Gastrocnemius medialis (tissue), 4 donors: ENCODE measurements around the gene RAB7A. TPM values are rescaled to one million over a fixed set of nuclear protein-coding genes. Genes with fewer than 3 reads are reported as not detected.
"Not testable (repeated sequence)": the region's sequence is repeated elsewhere in the genome, so short reads cannot be mapped to it uniquely, and the experiment has no call there.

ENCODE experiments used
- ATAC-seq, 2 donors: fragments of 150-250 bp; one replicate each; pipeline ENCODE4 v1.9.1; 2016
- DNase-seq, 2 donors: peaks; one replicate each; pipeline ENCODE4 v3.0.0-alpha.2; 2019
- H3K27ac ChIP-seq, 4 donors: fragments of 200-600 bp; sonication (generic); 1 replicate in 1 of 4; 2 replicates in 3 of 4; pipeline ENCODE4 v1.5.1; 2016 to 2018; ENCODE audit warnings: mild to moderate bottlenecking in 2 of 4, moderate library complexity in 1 of 4
- H3K27me3 ChIP-seq, 3 donors: fragments of 200-600 bp; sonication (generic) in 2 of 3; 1 replicate in 1 of 3; 2 replicates in 2 of 3; pipeline versions ENCODE4 v1.5.1 to v1.6.0; 2016 to 2019; ENCODE audit warnings: mild to moderate bottlenecking in 1 of 3, moderate library complexity in 1 of 3
- H3K36me3 ChIP-seq, 2 donors: fragments of 200-600 bp; sonication (generic) in 1 of 2; one replicate each; pipeline ENCODE4 v1.5.1; 2017 to 2018
- H3K4me1 ChIP-seq, 2 donors: fragments of 200-600 bp; sonication (generic) in 1 of 2; one replicate each; pipeline ENCODE4 v1.5.1; 2016 to 2017; ENCODE audit warnings: mild to moderate bottlenecking in 2 of 2
- H3K4me3 ChIP-seq, 4 donors: fragments of 200-600 bp; sonication (generic) in 3 of 4; 1 replicate in 1 of 4; 2 replicates in 3 of 4; pipeline ENCODE4 v1.5.1; 2016 to 2019; ENCODE audit warnings: mild to moderate bottlenecking in 2 of 4
- H3K9me3 ChIP-seq, 3 donors: fragments of 200-600 bp; sonication (generic) in 2 of 3; 1 replicate in 1 of 3; 2 replicates in 2 of 3; pipeline ENCODE4 v1.5.1; 2016 to 2019
- POLR2A ChIP-seq, 2 donors: fragments of 450-650 bp; IDR thresholded peaks; one replicate each; pipeline ENCODE4 v1.6.1; 2017; ENCODE audit warnings: antibody characterized with exemption in 2 of 2, mild to moderate bottlenecking in 2 of 2, moderate library complexity in 2 of 2
- in situ Hi-C, 4 donors: fragments of 200-750 bp; cut with MboI; loops; one replicate each; pipeline versions ENCODE4 v1.15.0 to v1.8.0; 2017; ENCODE audit warnings: low sequenced_read_pairs in 4 of 4
- intact Hi-C: fragments of 100-400 bp; cut with DNase I; formaldehyde crosslinking; loops from one replicate; pipeline ENCODE4 v1.15.1; 2023; ENCODE audit warnings: low total_unique reads
- total RNA-seq, 4 donors: library from RNA; depleted of rRNA; stranded (reverse); fragments of >200 nt; gene quantifications; one replicate each; pipeline versions ENCODE4 v1.1.0 to v1.2.3, GENCODE V29; 2016
- TF ChIP-seq, protein P1 (sequence below), 5 experiments: fragments of 450-650 bp in 3 of 5; fragments of 200-600 bp in 2 of 5; sonication (generic) in 2 of 5; IDR thresholded peaks in 4 of 5; conservative IDR thresholded peaks in 1 of 5; 1 replicate in 4 of 5; 2 replicates in 1 of 5; pipeline ENCODE4 v1.5.1; 2016 to 2019; ENCODE audit warnings: antibody characterized with exemption in 5 of 5, mild to moderate bottlenecking in 3 of 5, moderate library complexity in 3 of 5

RAB7A gene
- total RNA-seq, 4 donors from 2014 or later = 102 to 190 (median 149) TPM

DNA sequence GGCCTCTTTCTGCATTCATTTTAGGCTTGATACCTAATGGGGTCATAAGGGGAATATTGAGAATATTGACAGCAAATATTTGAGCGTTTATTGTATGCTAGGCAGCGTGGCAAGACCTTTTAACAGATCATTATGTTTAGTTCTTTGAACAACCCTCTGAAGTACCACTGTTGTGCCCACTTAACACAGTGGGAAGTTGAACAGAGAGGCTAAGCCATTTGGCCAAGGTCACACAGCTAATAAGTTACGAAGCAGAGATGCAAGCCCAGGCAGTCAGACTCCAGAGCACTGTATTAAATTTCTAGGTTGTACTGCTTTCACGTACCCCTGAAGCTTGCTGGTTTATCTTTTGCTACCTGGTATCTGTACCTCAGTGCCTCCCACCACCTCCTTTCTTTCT lies 1.1 kb downstream of the RAB7A start:
- intact Hi-C loops (loop anchor here (5.0 kb wide), 1 partner anchor 110 kb away; no protein-coding TSS in a partner anchor), in situ Hi-C loops (loop anchor here in 1 of 4 donors (10.0 kb wide), 1 partner anchor 68 kb away; no protein-coding TSS in a partner anchor)
- TF ChIP-seq, protein P1, sequence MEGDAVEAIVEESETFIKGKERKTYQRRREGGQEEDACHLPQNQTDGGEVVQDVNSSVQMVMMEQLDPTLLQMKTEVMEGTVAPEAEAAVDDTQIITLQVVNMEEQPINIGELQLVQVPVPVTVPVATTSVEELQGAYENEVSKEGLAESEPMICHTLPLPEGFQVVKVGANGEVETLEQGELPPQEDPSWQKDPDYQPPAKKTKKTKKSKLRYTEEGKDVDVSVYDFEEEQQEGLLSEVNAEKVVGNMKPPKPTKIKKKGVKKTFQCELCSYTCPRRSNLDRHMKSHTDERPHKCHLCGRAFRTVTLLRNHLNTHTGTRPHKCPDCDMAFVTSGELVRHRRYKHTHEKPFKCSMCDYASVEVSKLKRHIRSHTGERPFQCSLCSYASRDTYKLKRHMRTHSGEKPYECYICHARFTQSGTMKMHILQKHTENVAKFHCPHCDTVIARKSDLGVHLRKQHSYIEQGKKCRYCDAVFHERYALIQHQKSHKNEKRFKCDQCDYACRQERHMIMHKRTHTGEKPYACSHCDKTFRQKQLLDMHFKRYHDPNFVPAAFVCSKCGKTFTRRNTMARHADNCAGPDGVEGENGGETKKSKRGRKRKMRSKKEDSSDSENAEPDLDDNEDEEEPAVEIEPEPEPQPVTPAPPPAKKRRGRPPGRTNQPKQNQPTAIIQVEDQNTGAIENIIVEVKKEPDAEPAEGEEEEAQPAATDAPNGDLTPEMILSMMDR (IDR thresholded peaks at IDR 0.05 in 4 of 5, conservative IDR thresholded peaks at IDR 0.05 in 1 of 5) = no peak
- TF ChIP-seq POLR2A (IDR thresholded peaks at IDR 0.05) = no peak
- no peaks in the 10 kb centered on the region for H3K27me3 ChIP-seq
- ATAC-seq (no peak), DNase-seq (no peak)
- H3K27ac ChIP-seq = peak overlapping the region; percentile 96 to 99 (median 98)
- H3K4me3 ChIP-seq = peak overlapping the region; percentile 80 to 99 (median 92)
- H3K36me3 ChIP-seq = no peaks in the 10 kb centered on the region
- no peaks in the 10 kb centered on the region for H3K9me3 ChIP-seq
- H3K4me1 ChIP-seq = peaks cover 47 to 54% of the 10 kb centered on the region in 2 donors

- Histone ChIP-seq H3K4me1 (peaks cover 51 to 56% of the 10 kb centered on the region in 2 donors), H3K27me3 (no peaks in the 10 kb centered on the region), H3K4me3 (peak overlapping the region; percentile 80 to 99 (median 92)), H3K36me3 (no peaks in the 10 kb centered on the region), H3K27ac (peak overlapping the region; percentile 96 to 99 (median 98)), H3K9me3 (no peaks in the 10 kb centered on the region)
- in situ Hi-C loops = loop anchor here in 1 of 4 donors (10.0 kb wide), 1 partner anchor 67 kb away; no protein-coding TSS in a partner anchor
- TF ChIP-seq POLR2A (IDR thresholded peaks at IDR 0.05) = no peak
- DNase-seq = no peak
- intact Hi-C loops = loop anchor here (5.0 kb wide), 1 partner anchor 110 kb away; no protein-coding TSS in a partner anchor
- no peak for ATAC-seq
Observed at GRCh38 chr3:128727485-128727884, 1.5 kb downstream of the RAB7A start.

GRCh38 chr3:128727996-128728395 lies 2.0 kb downstream of the RAB7A start:
- ATAC-seq (no peak), DNase-seq (no peak)
- Histone ChIP-seq H3K27me3 (no peaks in the 10 kb centered on the region), H3K4me1 (peaks cover 56 to 61% of the 10 kb centered on the region in 2 donors), H3K4me3 (peak overlapping the region; percentile 80 to 99 (median 92)), H3K27ac (peak overlapping the region; percentile 96 to 99 (median 98)), H3K36me3 (no peaks in the 10 kb centered on the region), H3K9me3 (no peaks in the 10 kb centered on the region)
- TF ChIP-seq, protein P1 (IDR thresholded peaks at IDR 0.05 in 4 of 5, conservative IDR thresholded peaks at IDR 0.05 in 1 of 5) = no peak
- TF ChIP-seq POLR2A (IDR thresholded peaks at IDR 0.05) = no peak
- in situ Hi-C loops (loop anchor here in 1 of 4 donors (10.0 kb wide), 1 partner anchor 67 kb away; no protein-coding TSS in a partner anchor), intact Hi-C loops (loop anchor here (5.0 kb wide), 1 partner anchor 111 kb away; no protein-coding TSS in a partner anchor)

GRCh38 chr3:128728521-128728920 lies 2.5 kb downstream of the RAB7A start:
- H3K27me3 ChIP-seq, ATAC-seq, H3K9me3 ChIP-seq, H3K36me3 ChIP-seq, DNase-seq: not testable (repeated sequence)
- Histone ChIP-seq H3K27ac (peak overlapping the region; percentile 96 to 99 (median 98)), H3K4me3 (peak overlapping the region; percentile 80 to 99 (median 92)), H3K4me1 (peaks cover 62 to 67% of the 10 kb centered on the region in 2 donors)
- intact Hi-C loops (loop anchor here (5.0 kb wide), 1 partner anchor 111 kb away; no protein-coding TSS in a partner anchor), in situ Hi-C loops (loop anchor here in 1 of 4 donors (10.0 kb wide), 1 partner anchor 66 kb away; no protein-coding TSS in a partner anchor)

DNA sequence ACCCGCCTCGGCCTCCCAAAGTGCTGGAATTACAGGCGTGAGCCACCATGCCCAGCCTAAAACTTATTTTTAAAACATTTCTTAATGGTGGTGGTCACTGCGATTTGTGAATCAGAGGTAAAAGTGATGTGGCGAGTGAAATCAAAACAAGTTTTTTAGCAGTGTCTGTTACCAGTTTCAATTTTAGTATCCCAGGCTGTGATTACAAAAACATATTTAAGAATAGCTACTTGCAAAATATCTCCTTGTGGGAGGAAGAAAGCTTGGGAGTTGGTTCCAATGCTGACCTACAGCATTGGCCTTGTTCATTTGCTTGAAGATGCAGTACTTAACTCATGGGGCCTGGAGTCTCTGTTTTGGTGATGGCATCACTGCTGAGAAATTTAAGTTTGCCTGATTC lies 4.5 kb downstream of the RAB7A start:
- in situ Hi-C loops = no loop called here
- DNase-seq (no peak), ATAC-seq (peak in 1 of 2 donors; percentile 10)
- Histone ChIP-seq H3K4me3 (peak overlapping the region in 1 of 4 donors; percentile 3), H3K36me3 (no peaks in the 10 kb centered on the region), H3K9me3 (no peaks in the 10 kb centered on the region), H3K4me1 (peaks cover 80 to 84% of the 10 kb centered on the region in 2 donors), H3K27me3 (no peaks in the 10 kb centered on the region), H3K27ac (peak overlapping the region; percentile 96 to 99 (median 98))
- intact Hi-C loops = loop anchor here (2.0 kb wide), 2 partner anchors 28 to 64 kb away; no protein-coding TSS in a partner anchor
- TF ChIP-seq, protein P1 (IDR thresholded peaks at IDR 0.05 in 4 of 5, conservative IDR thresholded peaks at IDR 0.05 in 1 of 5) = no peak
- TF ChIP-seq POLR2A (IDR thresholded peaks at IDR 0.05) = peak in 1 of 2 donors; percentile 31
